Measurements from ENCODE around the gene SLC9C1.

DNA sequence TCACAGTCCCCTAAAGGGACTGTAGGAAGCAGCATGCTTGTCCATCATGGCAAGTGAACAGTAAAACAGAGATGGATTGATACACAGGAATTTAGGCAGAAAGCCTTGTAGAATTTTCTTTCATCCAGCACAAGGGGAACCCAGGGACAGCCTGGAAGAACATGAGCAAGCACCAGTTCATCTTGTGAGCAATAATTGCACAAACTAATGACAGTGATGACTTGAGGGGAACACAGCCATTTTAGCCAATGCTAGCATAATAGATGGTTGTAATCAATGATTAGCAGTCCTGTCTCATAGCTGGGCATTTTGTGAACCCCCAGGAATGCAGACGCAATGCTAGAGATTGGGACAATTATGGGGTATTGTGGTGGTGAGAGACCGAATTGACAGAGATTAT, 45.6 kb upstream of the SLC9C1 start:
- TF ChIP-seq, protein P1, sequence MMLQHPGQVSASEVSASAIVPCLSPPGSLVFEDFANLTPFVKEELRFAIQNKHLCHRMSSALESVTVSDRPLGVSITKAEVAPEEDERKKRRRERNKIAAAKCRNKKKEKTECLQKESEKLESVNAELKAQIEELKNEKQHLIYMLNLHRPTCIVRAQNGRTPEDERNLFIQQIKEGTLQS (IDR thresholded peaks at IDR 0.05): no peak
- no peak for TF ChIP-seq POLR2AphosphoS5 (IDR thresholded peaks at IDR 0.05; ENCODE audit: low read depth, low read length)
- TF ChIP-seq EZH2 (IDR thresholded peaks at IDR 0.05): no peak
- TF ChIP-seq, protein P2, sequence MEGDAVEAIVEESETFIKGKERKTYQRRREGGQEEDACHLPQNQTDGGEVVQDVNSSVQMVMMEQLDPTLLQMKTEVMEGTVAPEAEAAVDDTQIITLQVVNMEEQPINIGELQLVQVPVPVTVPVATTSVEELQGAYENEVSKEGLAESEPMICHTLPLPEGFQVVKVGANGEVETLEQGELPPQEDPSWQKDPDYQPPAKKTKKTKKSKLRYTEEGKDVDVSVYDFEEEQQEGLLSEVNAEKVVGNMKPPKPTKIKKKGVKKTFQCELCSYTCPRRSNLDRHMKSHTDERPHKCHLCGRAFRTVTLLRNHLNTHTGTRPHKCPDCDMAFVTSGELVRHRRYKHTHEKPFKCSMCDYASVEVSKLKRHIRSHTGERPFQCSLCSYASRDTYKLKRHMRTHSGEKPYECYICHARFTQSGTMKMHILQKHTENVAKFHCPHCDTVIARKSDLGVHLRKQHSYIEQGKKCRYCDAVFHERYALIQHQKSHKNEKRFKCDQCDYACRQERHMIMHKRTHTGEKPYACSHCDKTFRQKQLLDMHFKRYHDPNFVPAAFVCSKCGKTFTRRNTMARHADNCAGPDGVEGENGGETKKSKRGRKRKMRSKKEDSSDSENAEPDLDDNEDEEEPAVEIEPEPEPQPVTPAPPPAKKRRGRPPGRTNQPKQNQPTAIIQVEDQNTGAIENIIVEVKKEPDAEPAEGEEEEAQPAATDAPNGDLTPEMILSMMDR (IDR thresholded peaks at IDR 0.05 in 2 of 3, conservative IDR thresholded peaks at IDR 0.05 in 1 of 3; ENCODE audit: borderline replicate concordance in 1 of 3, insufficient read depth in 1 of 3, low read depth in 2 of 3, low read length in 2 of 3): no peak
- TF ChIP-seq EZH2phosphoT487 (IDR thresholded peaks at IDR 0.05; ENCODE audit: borderline replicate concordance): no peak
- TF ChIP-seq TCF7L2 (IDR thresholded peaks at IDR 0.05; ENCODE audit: borderline replicate concordance, extremely low read depth, insufficient read depth, insufficient read length): no peak
- TF ChIP-seq CEBPB (IDR thresholded peaks at IDR 0.05; ENCODE audit: low read depth): no peak
- TF ChIP-seq POLR2A (IDR thresholded peaks at IDR 0.05; ENCODE audit: borderline replicate concordance, extremely low read depth, insufficient read depth, insufficient read length): no peak
- TF ChIP-seq, protein P3, sequence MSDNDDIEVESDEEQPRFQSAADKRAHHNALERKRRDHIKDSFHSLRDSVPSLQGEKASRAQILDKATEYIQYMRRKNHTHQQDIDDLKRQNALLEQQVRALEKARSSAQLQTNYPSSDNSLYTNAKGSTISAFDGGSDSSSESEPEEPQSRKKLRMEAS (IDR thresholded peaks at IDR 0.05): no peak
- TF ChIP-seq EGR1 (IDR thresholded peaks at IDR 0.05; ENCODE audit: low read depth): no peak

Data from HCT116 (cell line).